OCI-LY3 (cell line): ENCODE results near the gene RFK.

ENCODE experiments used
- CTCF ChIP-seq: fragments of 200-600, 300-600 bp; sonication (generic); IDR thresholded peaks from 2 replicates; pipeline ENCODE4 v1.5.1; 2014; ENCODE audit warnings: antibody characterized with exemption, low read length, low read depth
- EZH2phosphoT487 ChIP-seq: fragments of 200-600 bp; shearing (Covaris generic); IDR thresholded peaks from 2 replicates; pipeline ENCODE4 v1.6.1; 2018; ENCODE audit warnings: antibody characterized with exemption, mixed run types, low read depth

GRCh38 chr9:76414661-76415060 is 20.4 kb upstream of the RFK start:
- TF ChIP-seq EZH2phosphoT487 (no peak), CTCF (no peak)
